K562 (cell line): ENCODE measurements around the gene TSPOAP1. TPM values are rescaled to one million over a fixed set of nuclear protein-coding genes. Genes with fewer than 3 reads are reported as not detected.

Experiments
- KLF10 ChIP-seq: fragments of 250-450 bp; sonication (Bioruptor Pico); IDR thresholded peaks from 2 replicates; pipeline ENCODE4 v1.6.1; 2021; ENCODE audit warnings: matching md5 sums
- MCM5 ChIP-seq: fragments of 450-650 bp; IDR thresholded peaks from 2 replicates; pipeline ENCODE4 v1.6.1; 2016; ENCODE audit warnings: low read depth
- RFX5 ChIP-seq: IDR thresholded peaks from 2 replicates; pipeline ENCODE4 v1.6.1; 2011; ENCODE audit warnings: low read depth, mild to moderate bottlenecking, improper control_type of control experiment, low read length
- SMAD1 ChIP-seq: fragments of 150-350 bp; IDR thresholded peaks from 2 replicates; pipeline ENCODE4 v1.6.1; 2014; ENCODE audit warnings: low read length, low read depth; ENCODE audit not compliant: partially characterized antibody
- ZNF197 ChIP-seq: fragments of 200-800 bp; sonication (Bioruptor generic); IDR thresholded peaks from 2 replicates; pipeline ENCODE4 v1.6.1; 2016; ENCODE audit warnings: low read depth, missing genetic modification characterization, missing compliant biosample characterization
- ZNF444 ChIP-seq: fragments of 250-450 bp; sonication (Bioruptor Pico); IDR thresholded peaks from 2 replicates; pipeline ENCODE4 v1.4.0; 2020; ENCODE audit warnings: mild to moderate bottlenecking, moderate library complexity
- ZNF644 ChIP-seq: fragments of 200-800 bp; sonication (Bioruptor generic); IDR thresholded peaks from 2 replicates; pipeline ENCODE4 v1.6.1; 2016; ENCODE audit warnings: low read depth, missing genetic modification characterization, missing compliant biosample characterization
- polyA plus RNA-seq, 8 experiments: library from polyadenylated mRNA; depleted of rRNA in 4 of 8; stranded (reverse) in 5 of 8; unstranded in 3 of 8; fragments of >200 nt; fragmentation: Nextera tagmentation in 2 of 8; fragmentation: Illumina TruSeq in 1 of 8; extraction: Ambion mirVana in 2 of 8; extraction: Trizol in 1 of 8; gene quantifications; 2 replicates each; pipeline versions ENCODE4 v1.2.1 to v1.2.3, GENCODE V29; 2011 to 2014; ENCODE audit warnings: inconsistent platforms in 1 of 8, missing spikeins in 1 of 8
- total RNA-seq, 7 experiments: library from RNA; depleted of rRNA in 6 of 7; stranded (reverse); fragments of >200 nt in 6 of 7; fragmentation: Illumina TruSeq in 2 of 7; extraction: Trizol in 2 of 7; gene quantifications; 2 replicates each; pipeline versions ENCODE4 v1.2.1 to v1.2.3, GENCODE V29; 2011 to 2021; ENCODE audit warnings: low replicate concordance in 1 of 7
- TF ChIP-seq, protein P1 (sequence below): fragments of 200-600 bp; sonication (generic); IDR thresholded peaks from one replicate; pipeline ENCODE4 v1.6.1; 2012; ENCODE audit warnings: mild to moderate bottlenecking, low read depth, low read length, inconsistent platforms
- TF ChIP-seq, protein P2 (sequence below): fragments of 250-450 bp; sonication (Bioruptor Pico); IDR thresholded peaks from 2 replicates; pipeline ENCODE4 v1.8.0; 2021; ENCODE audit warnings: moderate library complexity, mild to moderate bottlenecking, inconsistent platforms
- TF ChIP-seq, protein P3 (sequence below), 2 experiments: fragments of 450-650 bp; conservative IDR thresholded peaks; 2 replicates each; pipeline ENCODE4 v1.6.1; 2017; ENCODE audit warnings: mild to moderate bottlenecking in 2 of 2, moderate library complexity in 2 of 2
- TF ChIP-seq, protein P4 (sequence below): fragments of 450-650 bp; formaldehyde crosslinking; IDR thresholded peaks from 2 replicates; pipeline ENCODE4 v1.4.0; 2020; ENCODE audit warnings: mild to moderate bottlenecking

Gene TSPOAP1
- total and polyA plus RNA-seq, 9 of the 15 experiments (the other 6 are each of a cell fraction or from before 2014, with no cell fraction given): 0.87 to 3.9 (median 1.8) TPM; not detected in 2

DNA sequence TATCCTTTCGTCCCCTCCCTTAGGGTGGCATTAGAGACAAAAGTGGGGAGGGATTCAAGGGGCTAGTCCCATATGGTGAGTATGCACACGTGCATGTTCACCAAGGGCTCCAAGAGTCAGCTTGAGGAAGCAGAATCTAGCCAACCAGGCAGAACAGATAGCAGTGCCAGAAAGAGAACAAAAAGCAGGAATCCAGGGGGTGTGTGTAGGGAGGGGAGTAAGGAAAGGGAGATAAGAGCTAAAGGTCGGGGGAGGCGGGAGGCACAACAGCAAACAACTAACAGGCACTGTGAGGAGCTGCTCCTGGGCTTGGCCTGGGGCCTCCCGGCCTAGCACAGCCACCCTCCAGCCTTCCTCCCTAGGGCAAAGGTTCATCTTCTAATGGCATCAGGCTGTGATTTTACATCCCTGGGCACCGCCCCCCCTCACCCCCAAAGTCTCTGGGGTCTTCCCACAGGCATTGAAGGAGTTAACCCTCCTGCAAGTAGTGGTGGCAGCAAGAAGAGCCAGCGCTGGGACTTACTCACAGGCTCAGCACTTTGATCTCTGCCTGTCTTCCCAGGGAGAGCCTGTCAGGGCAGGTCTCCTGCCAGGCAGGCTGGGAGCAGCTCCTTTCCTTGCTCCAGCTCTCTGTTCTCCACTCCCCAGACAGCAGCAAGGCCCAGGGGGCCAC, 35.8 kb upstream of the TSPOAP1 start (continued):
- TF ChIP-seq, protein P1, sequence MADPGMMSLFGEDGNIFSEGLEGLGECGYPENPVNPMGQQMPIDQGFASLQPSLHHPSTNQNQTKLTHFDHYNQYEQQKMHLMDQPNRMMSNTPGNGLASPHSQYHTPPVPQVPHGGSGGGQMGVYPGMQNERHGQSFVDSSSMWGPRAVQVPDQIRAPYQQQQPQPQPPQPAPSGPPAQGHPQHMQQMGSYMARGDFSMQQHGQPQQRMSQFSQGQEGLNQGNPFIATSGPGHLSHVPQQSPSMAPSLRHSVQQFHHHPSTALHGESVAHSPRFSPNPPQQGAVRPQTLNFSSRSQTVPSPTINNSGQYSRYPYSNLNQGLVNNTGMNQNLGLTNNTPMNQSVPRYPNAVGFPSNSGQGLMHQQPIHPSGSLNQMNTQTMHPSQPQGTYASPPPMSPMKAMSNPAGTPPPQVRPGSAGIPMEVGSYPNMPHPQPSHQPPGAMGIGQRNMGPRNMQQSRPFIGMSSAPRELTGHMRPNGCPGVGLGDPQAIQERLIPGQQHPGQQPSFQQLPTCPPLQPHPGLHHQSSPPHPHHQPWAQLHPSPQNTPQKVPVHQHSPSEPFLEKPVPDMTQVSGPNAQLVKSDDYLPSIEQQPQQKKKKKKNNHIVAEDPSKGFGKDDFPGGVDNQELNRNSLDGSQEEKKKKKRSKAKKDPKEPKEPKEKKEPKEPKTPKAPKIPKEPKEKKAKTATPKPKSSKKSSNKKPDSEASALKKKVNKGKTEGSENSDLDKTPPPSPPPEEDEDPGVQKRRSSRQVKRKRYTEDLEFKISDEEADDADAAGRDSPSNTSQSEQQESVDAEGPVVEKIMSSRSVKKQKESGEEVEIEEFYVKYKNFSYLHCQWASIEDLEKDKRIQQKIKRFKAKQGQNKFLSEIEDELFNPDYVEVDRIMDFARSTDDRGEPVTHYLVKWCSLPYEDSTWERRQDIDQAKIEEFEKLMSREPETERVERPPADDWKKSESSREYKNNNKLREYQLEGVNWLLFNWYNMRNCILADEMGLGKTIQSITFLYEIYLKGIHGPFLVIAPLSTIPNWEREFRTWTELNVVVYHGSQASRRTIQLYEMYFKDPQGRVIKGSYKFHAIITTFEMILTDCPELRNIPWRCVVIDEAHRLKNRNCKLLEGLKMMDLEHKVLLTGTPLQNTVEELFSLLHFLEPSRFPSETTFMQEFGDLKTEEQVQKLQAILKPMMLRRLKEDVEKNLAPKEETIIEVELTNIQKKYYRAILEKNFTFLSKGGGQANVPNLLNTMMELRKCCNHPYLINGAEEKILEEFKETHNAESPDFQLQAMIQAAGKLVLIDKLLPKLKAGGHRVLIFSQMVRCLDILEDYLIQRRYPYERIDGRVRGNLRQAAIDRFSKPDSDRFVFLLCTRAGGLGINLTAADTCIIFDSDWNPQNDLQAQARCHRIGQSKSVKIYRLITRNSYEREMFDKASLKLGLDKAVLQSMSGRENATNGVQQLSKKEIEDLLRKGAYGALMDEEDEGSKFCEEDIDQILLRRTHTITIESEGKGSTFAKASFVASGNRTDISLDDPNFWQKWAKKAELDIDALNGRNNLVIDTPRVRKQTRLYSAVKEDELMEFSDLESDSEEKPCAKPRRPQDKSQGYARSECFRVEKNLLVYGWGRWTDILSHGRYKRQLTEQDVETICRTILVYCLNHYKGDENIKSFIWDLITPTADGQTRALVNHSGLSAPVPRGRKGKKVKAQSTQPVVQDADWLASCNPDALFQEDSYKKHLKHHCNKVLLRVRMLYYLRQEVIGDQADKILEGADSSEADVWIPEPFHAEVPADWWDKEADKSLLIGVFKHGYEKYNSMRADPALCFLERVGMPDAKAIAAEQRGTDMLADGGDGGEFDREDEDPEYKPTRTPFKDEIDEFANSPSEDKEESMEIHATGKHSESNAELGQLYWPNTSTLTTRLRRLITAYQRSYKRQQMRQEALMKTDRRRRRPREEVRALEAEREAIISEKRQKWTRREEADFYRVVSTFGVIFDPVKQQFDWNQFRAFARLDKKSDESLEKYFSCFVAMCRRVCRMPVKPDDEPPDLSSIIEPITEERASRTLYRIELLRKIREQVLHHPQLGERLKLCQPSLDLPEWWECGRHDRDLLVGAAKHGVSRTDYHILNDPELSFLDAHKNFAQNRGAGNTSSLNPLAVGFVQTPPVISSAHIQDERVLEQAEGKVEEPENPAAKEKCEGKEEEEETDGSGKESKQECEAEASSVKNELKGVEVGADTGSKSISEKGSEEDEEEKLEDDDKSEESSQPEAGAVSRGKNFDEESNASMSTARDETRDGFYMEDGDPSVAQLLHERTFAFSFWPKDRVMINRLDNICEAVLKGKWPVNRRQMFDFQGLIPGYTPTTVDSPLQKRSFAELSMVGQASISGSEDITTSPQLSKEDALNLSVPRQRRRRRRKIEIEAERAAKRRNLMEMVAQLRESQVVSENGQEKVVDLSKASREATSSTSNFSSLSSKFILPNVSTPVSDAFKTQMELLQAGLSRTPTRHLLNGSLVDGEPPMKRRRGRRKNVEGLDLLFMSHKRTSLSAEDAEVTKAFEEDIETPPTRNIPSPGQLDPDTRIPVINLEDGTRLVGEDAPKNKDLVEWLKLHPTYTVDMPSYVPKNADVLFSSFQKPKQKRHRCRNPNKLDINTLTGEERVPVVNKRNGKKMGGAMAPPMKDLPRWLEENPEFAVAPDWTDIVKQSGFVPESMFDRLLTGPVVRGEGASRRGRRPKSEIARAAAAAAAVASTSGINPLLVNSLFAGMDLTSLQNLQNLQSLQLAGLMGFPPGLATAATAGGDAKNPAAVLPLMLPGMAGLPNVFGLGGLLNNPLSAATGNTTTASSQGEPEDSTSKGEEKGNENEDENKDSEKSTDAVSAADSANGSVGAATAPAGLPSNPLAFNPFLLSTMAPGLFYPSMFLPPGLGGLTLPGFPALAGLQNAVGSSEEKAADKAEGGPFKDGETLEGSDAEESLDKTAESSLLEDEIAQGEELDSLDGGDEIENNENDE: no peak
- TF ChIP-seq MCM5: no peak
- no peak for TF ChIP-seq ZNF444
- no peak for TF ChIP-seq ZNF197 (CRISPR knock-in tag)
- TF ChIP-seq RFX5: no peak
- TF ChIP-seq, protein P2, sequence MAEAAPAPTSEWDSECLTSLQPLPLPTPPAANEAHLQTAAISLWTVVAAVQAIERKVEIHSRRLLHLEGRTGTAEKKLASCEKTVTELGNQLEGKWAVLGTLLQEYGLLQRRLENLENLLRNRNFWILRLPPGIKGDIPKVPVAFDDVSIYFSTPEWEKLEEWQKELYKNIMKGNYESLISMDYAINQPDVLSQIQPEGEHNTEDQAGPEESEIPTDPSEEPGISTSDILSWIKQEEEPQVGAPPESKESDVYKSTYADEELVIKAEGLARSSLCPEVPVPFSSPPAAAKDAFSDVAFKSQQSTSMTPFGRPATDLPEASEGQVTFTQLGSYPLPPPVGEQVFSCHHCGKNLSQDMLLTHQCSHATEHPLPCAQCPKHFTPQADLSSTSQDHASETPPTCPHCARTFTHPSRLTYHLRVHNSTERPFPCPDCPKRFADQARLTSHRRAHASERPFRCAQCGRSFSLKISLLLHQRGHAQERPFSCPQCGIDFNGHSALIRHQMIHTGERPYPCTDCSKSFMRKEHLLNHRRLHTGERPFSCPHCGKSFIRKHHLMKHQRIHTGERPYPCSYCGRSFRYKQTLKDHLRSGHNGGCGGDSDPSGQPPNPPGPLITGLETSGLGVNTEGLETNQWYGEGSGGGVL (CRISPR knock-in tag): no peak
- no peak for TF ChIP-seq SMAD1
- TF ChIP-seq KLF10 (CRISPR knock-in tag): no peak
- TF ChIP-seq ZNF644: no peak
- TF ChIP-seq, protein P3, sequence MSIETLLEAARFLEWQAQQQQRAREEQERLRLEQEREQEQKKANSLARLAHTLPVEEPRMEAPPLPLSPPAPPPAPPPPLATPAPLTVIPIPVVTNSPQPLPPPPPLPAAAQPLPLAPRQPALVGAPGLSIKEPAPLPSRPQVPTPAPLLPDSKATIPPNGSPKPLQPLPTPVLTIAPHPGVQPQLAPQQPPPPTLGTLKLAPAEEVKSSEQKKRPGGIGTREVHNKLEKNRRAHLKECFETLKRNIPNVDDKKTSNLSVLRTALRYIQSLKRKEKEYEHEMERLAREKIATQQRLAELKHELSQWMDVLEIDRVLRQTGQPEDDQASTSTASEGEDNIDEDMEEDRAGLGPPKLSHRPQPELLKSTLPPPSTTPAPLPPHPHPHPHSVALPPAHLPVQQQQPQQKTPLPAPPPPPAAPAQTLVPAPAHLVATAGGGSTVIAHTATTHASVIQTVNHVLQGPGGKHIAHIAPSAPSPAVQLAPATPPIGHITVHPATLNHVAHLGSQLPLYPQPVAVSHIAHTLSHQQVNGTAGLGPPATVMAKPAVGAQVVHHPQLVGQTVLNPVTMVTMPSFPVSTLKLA (conservative IDR thresholded peaks at IDR 0.05): peak; percentile 52 to 78; a peak in 3 of 4 replicates
- TF ChIP-seq, protein P4, sequence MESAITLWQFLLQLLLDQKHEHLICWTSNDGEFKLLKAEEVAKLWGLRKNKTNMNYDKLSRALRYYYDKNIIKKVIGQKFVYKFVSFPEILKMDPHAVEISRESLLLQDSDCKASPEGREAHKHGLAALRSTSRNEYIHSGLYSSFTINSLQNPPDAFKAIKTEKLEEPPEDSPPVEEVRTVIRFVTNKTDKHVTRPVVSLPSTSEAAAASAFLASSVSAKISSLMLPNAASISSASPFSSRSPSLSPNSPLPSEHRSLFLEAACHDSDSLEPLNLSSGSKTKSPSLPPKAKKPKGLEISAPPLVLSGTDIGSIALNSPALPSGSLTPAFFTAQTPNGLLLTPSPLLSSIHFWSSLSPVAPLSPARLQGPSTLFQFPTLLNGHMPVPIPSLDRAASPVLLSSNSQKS (CRISPR knock-in tag): no peak
